Osteoblast (primary cell): ENCODE measurements around the gene FBXL17. TPM values are rescaled to one million over a fixed set of nuclear protein-coding genes. Genes with fewer than 3 reads are reported as not detected.

Experiments used
- DNase-seq: peaks from one replicate; pipeline ENCODE4 v3.0.0; 2011; ENCODE audit warnings: low spot score, mixed read lengths; ENCODE audit not compliant: insufficient read length; ENCODE audit errors: missing footprints
- H2AFZ ChIP-seq: 2 replicates; pipeline ENCODE4 v1.6.0; 2011; ENCODE audit warnings: mild to moderate bottlenecking, low read length
- H3K27ac ChIP-seq: 2 replicates; pipeline ENCODE4 v1.5.1; 2011; ENCODE audit warnings: mild to moderate bottlenecking, low read depth, low read length, moderate library complexity
- H3K27me3 ChIP-seq: 2 replicates; pipeline ENCODE4 v1.6.0; 2012; ENCODE audit warnings: mild to moderate bottlenecking, control low read depth, inconsistent platforms, low read length, moderate library complexity; ENCODE audit not compliant: insufficient read depth
- H3K36me3 ChIP-seq: 2 replicates; pipeline ENCODE4 v1.5.1; 2011; ENCODE audit warnings: mild to moderate bottlenecking, low read length, control low read depth, moderate library complexity; ENCODE audit not compliant: insufficient read depth
- H3K4me1 ChIP-seq: 2 replicates; pipeline ENCODE4 v1.5.1; 2011; ENCODE audit warnings: mild to moderate bottlenecking, low read length, control low read depth, moderate library complexity; ENCODE audit not compliant: insufficient read depth
- H3K4me2 ChIP-seq: 2 replicates; pipeline ENCODE4 v1.6.0; 2011; ENCODE audit warnings: mild to moderate bottlenecking, low read length; ENCODE audit not compliant: insufficient read depth
- H3K4me3 ChIP-seq: fragments of 200-600 bp; sonication (generic); 3 replicates; pipeline ENCODE4 v1.5.1; 2012; ENCODE audit warnings: mild to moderate bottlenecking, low read length, inconsistent platforms; ENCODE audit not compliant: insufficient read depth
- H3K79me2 ChIP-seq: 2 replicates; pipeline ENCODE4 v1.6.0; 2012; ENCODE audit warnings: mild to moderate bottlenecking, low read length, control low read depth, inconsistent platforms; ENCODE audit not compliant: insufficient read depth
- H3K9me3 ChIP-seq: 2 replicates; pipeline ENCODE4 v1.5.1; 2011; ENCODE audit warnings: low read depth, low read length, control low read depth
- H4K20me1 ChIP-seq: 2 replicates; pipeline ENCODE4 v1.6.0; 2012; ENCODE audit warnings: mild to moderate bottlenecking, low read length, control low read depth; ENCODE audit not compliant: insufficient read depth
- total RNA-seq: library from RNA; depleted of rRNA; stranded (reverse); fragments of >200 nt; gene quantifications from 2 replicates; pipeline ENCODE4 v1.2.3, GENCODE V29; 2012
- TF ChIP-seq, protein P1 (sequence below): IDR thresholded peaks from 2 replicates; pipeline ENCODE4 v1.5.1; 2011; ENCODE audit warnings: mild to moderate bottlenecking, low read depth, low read length, moderate library complexity; ENCODE audit errors: extremely low read depth

Gene FBXL17
- total RNA-seq, 1 donor = 19.5 TPM

DNA sequence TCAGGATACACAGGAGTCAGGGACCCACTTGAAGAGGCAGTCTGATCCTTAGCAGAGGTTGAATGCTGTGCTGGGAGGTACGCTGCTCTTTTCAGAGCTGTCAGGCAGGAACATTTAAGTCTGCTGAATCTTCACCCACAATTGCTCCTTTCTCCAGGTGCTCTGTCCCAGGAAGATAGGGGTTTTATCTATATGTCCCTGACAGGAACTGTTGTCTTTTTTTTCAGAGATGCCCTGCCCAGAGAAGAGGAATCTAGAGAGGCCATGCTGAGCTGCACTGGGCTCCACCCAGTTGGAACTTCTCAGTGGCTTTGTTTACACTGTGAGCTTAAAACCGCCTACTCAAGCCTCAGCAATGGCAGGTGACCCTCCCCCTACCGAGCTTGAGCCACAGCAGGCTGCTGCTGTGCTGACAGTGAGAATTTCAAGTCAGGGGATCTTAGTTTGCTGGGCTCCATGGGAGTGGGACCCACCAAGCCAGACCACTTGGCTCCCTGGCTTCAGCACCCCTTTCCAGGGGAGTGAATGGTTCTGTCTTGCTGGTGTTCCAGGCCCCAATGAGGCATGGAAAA lies 169.0 kb downstream of the FBXL17 start:
- H3K4me1 ChIP-seq = peaks cover 6% of the 10 kb centered on the region
- H3K4me3 ChIP-seq = no peak overlapping the region
- H3K27me3 ChIP-seq = no peaks in the 10 kb centered on the region
- no peaks in the 10 kb centered on the region for H3K79me2 ChIP-seq
- TF ChIP-seq, protein P1, sequence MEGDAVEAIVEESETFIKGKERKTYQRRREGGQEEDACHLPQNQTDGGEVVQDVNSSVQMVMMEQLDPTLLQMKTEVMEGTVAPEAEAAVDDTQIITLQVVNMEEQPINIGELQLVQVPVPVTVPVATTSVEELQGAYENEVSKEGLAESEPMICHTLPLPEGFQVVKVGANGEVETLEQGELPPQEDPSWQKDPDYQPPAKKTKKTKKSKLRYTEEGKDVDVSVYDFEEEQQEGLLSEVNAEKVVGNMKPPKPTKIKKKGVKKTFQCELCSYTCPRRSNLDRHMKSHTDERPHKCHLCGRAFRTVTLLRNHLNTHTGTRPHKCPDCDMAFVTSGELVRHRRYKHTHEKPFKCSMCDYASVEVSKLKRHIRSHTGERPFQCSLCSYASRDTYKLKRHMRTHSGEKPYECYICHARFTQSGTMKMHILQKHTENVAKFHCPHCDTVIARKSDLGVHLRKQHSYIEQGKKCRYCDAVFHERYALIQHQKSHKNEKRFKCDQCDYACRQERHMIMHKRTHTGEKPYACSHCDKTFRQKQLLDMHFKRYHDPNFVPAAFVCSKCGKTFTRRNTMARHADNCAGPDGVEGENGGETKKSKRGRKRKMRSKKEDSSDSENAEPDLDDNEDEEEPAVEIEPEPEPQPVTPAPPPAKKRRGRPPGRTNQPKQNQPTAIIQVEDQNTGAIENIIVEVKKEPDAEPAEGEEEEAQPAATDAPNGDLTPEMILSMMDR = no peak
- H3K36me3 ChIP-seq = no peaks in the 10 kb centered on the region
- no peaks in the 10 kb centered on the region for H4K20me1 ChIP-seq
- H3K9me3 ChIP-seq = no peaks in the 10 kb centered on the region
- H3K4me2 ChIP-seq = no peak overlapping the region
- no peak for DNase-seq
- H3K27ac ChIP-seq = no peak overlapping the region
- H2AFZ ChIP-seq = no peak overlapping the region

DNA sequence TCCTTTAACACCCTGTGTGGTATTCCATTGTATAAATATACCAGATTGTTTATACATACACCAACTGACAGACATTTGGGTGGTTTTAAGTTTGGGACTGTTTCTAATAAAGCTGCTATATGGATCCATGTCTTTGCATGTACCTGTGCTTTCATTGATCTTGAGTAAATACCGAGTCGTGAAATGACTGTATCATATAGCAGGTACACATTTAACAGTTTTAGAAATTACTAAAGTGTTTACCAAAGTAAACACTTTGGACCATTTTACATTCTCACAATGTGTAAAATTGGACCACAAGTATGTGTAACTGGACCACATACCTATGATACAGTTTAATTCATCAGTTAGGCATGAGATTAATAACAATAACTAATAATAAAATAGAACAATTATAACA lies 175.2 kb downstream of the FBXL17 start:
- Histone ChIP-seq H3K36me3 (no peaks in the 10 kb centered on the region), H3K27ac (no peak overlapping the region), H2AFZ (no peak overlapping the region), H3K79me2 (no peaks in the 10 kb centered on the region), H4K20me1 (no peaks in the 10 kb centered on the region), H3K9me3 (no peaks in the 10 kb centered on the region), H3K27me3 (no peaks in the 10 kb centered on the region), H3K4me3 (no peak overlapping the region), H3K4me1 (no peaks in the 10 kb centered on the region), H3K4me2 (no peak overlapping the region)
- TF ChIP-seq, protein P1 = no peak
- DNase-seq = no peak

DNA sequence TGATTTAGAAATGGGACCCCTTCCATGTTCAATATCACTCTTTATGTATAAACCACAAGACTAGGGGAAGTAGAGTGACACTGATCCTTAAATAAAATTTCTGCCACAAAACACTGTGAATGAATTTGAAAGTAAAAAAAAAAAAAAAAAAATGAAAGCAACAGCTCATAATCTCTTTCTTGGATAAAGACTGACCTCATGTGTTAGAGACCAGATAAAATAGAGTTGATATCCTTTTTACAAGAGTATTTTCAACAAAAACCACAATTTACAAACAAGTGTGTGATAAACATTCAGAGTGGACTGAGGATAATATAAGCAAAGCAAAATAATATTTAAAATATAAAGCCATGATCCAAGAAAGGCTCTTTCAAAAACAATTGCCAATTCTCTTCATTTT lies 180.2 kb downstream of the FBXL17 start:
- no peak for DNase-seq

DNA sequence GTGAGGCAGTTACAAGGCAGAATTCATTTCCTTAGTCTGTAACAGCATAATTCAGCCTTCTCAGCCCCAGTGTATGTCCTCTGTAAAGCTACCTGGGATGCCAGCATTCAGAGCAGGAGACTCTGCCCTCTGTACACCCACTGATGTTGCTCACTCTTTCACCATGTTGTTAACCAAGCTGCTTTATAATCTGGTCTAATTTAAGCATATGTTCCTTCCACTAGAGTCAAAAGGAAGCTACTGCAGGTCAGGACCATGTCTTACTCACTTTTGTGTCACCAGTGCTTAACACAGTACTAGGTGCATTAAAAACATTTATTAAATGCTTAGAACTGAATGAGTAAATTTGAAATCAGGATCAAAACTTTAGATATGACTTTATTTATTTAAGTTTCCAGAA lies 185.6 kb downstream of the FBXL17 start:
- no peak overlapping the region for H3K4me3 ChIP-seq
- TF ChIP-seq, protein P1 = no peak
- DNase-seq = no peak
- H2AFZ ChIP-seq = no peak overlapping the region
- H3K79me2 ChIP-seq = no peaks in the 10 kb centered on the region
- no peak overlapping the region for H3K27ac ChIP-seq
- H3K4me1 ChIP-seq = peaks cover 7% of the 10 kb centered on the region
- H3K9me3 ChIP-seq = no peaks in the 10 kb centered on the region
- H3K4me2 ChIP-seq = no peak overlapping the region
- H4K20me1 ChIP-seq = no peaks in the 10 kb centered on the region
- no peaks in the 10 kb centered on the region for H3K27me3 ChIP-seq
- H3K36me3 ChIP-seq = no peaks in the 10 kb centered on the region

More for the DNA sequence above, 180.2 kb downstream of the FBXL17 start:
- Histone ChIP-seq H3K4me2 (no peak overlapping the region), H2AFZ (no peak overlapping the region), H3K79me2 (no peaks in the 10 kb centered on the region), H4K20me1 (no peaks in the 10 kb centered on the region), H3K36me3 (no peaks in the 10 kb centered on the region), H3K9me3 (no peaks in the 10 kb centered on the region), H3K27ac (no peak overlapping the region), H3K4me3 (no peak overlapping the region), H3K27me3 (no peaks in the 10 kb centered on the region), H3K4me1 (no peaks in the 10 kb centered on the region)
- TF ChIP-seq, protein P1 = no peak
